ENCODE data around the gene CCDC9B.

The CCDC9B gene

DNA sequence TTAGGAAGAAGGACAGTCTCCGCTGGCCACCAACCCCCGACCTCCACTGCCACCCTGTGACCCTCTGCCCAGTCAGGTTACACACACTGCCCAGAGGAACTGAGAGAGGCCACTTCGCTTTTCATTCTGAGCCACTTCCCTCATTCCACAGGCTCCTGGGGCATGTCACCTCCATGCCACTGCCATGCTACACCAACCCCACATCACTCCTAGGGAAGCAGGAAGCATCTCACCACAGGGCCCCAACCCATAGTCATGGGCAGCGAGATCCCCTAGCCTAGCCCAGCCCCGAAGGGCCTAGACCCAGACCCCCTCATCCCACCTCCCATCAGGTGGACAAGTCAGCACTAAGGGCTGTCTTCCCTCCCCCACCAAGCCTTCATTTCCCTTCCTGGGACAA lies 34.4 kb downstream of the CCDC9B start:
- no peak for ATAC-seq
- TF ChIP-seq SNAI2 (CRISPR knock-in tag; IDR thresholded peaks at IDR 0.05), result no peak
- TF ChIP-seq RARB (CRISPR knock-in tag; IDR thresholded peaks at IDR 0.05), result no peak
- no peak for TF ChIP-seq CSDC2 (CRISPR knock-in tag; IDR thresholded peaks at IDR 0.05)
- TF ChIP-seq ISL1 (CRISPR knock-in tag; IDR thresholded peaks at IDR 0.05), result no peak
- TF ChIP-seq, protein P1, sequence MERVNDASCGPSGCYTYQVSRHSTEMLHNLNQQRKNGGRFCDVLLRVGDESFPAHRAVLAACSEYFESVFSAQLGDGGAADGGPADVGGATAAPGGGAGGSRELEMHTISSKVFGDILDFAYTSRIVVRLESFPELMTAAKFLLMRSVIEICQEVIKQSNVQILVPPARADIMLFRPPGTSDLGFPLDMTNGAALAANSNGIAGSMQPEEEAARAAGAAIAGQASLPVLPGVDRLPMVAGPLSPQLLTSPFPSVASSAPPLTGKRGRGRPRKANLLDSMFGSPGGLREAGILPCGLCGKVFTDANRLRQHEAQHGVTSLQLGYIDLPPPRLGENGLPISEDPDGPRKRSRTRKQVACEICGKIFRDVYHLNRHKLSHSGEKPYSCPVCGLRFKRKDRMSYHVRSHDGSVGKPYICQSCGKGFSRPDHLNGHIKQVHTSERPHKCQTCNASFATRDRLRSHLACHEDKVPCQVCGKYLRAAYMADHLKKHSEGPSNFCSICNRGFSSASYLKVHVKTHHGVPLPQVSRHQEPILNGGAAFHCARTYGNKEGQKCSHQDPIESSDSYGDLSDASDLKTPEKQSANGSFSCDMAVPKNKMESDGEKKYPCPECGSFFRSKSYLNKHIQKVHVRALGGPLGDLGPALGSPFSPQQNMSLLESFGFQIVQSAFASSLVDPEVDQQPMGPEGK (CRISPR knock-in tag; IDR thresholded peaks at IDR 0.05; ENCODE audit: borderline replicate concordance), result no peak
- no peak for TF ChIP-seq ESRRG (CRISPR knock-in tag; IDR thresholded peaks at IDR 0.05)
- no peak for TF ChIP-seq ZFP30 (CRISPR knock-in tag; IDR thresholded peaks at IDR 0.05)
- TF ChIP-seq ZNF70 (CRISPR knock-in tag; IDR thresholded peaks at IDR 0.05), result no peak
- no peak for TF ChIP-seq TCF4 (CRISPR knock-in tag; IDR thresholded peaks at IDR 0.05; ENCODE audit: borderline replicate concordance)
- TF ChIP-seq, protein P2, sequence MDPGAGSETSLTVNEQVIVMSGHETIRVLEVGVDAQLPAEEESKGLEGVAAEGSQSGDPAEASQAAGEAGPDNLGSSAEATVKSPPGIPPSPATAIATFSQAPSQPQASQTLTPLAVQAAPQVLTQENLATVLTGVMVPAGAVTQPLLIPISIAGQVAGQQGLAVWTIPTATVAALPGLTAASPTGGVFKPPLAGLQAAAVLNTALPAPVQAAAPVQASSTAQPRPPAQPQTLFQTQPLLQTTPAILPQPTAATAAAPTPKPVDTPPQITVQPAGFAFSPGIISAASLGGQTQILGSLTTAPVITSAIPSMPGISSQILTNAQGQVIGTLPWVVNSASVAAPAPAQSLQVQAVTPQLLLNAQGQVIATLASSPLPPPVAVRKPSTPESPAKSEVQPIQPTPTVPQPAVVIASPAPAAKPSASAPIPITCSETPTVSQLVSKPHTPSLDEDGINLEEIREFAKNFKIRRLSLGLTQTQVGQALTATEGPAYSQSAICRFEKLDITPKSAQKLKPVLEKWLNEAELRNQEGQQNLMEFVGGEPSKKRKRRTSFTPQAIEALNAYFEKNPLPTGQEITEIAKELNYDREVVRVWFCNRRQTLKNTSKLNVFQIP (CRISPR knock-in tag; IDR thresholded peaks at IDR 0.05; ENCODE audit: borderline replicate concordance, low read depth), result no peak
- no peak for TF ChIP-seq ARNTL (CRISPR knock-in tag; IDR thresholded peaks at IDR 0.05; ENCODE audit: borderline replicate concordance, low read depth)
- TF ChIP-seq, protein P3, sequence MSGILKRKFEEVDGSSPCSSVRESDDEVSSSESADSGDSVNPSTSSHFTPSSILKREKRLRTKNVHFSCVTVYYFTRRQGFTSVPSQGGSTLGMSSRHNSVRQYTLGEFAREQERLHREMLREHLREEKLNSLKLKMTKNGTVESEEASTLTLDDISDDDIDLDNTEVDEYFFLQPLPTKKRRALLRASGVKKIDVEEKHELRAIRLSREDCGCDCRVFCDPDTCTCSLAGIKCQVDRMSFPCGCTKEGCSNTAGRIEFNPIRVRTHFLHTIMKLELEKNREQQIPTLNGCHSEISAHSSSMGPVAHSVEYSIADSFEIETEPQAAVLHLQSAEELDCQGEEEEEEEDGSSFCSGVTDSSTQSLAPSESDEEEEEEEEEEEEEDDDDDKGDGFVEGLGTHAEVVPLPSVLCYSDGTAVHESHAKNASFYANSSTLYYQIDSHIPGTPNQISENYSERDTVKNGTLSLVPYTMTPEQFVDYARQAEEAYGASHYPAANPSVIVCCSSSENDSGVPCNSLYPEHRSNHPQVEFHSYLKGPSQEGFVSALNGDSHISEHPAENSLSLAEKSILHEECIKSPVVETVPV (CRISPR knock-in tag; IDR thresholded peaks at IDR 0.05), result no peak
- TF ChIP-seq PPARA (CRISPR knock-in tag; IDR thresholded peaks at IDR 0.05; ENCODE audit: borderline replicate concordance), result no peak
- no peak for TF ChIP-seq GLIS3 (CRISPR knock-in tag; IDR thresholded peaks at IDR 0.05)
- TF ChIP-seq ZFP3 (CRISPR knock-in tag; IDR thresholded peaks at IDR 0.05), result no peak
- TF ChIP-seq, protein P4, sequence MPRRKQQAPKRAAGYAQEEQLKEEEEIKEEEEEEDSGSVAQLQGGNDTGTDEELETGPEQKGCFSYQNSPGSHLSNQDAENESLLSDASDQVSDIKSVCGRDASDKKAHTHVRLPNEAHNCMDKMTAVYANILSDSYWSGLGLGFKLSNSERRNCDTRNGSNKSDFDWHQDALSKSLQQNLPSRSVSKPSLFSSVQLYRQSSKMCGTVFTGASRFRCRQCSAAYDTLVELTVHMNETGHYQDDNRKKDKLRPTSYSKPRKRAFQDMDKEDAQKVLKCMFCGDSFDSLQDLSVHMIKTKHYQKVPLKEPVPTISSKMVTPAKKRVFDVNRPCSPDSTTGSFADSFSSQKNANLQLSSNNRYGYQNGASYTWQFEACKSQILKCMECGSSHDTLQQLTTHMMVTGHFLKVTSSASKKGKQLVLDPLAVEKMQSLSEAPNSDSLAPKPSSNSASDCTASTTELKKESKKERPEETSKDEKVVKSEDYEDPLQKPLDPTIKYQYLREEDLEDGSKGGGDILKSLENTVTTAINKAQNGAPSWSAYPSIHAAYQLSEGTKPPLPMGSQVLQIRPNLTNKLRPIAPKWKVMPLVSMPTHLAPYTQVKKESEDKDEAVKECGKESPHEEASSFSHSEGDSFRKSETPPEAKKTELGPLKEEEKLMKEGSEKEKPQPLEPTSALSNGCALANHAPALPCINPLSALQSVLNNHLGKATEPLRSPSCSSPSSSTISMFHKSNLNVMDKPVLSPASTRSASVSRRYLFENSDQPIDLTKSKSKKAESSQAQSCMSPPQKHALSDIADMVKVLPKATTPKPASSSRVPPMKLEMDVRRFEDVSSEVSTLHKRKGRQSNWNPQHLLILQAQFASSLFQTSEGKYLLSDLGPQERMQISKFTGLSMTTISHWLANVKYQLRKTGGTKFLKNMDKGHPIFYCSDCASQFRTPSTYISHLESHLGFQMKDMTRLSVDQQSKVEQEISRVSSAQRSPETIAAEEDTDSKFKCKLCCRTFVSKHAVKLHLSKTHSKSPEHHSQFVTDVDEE (CRISPR knock-in tag; IDR thresholded peaks at IDR 0.05), result no peak

DNA sequence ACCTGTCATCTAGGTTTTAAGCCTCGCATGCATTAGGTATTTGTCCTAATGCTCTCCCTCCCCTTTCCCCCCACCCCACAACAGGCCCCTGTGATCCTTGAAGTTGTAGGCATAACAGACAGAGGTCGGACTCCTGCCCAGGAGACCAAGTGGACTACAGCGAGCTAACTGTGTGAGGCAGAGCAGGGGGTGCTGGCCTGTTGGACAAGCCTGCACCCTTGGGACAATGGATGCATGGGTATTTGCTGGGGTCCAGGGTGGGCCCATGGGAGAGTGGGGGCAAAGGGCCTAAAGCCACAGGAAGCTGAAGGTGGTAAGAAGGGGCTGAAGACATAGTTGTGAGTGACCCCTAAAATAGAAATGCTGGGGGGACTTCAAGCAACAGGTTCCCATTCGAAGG lies 35.5 kb downstream of the CCDC9B start:
- TF ChIP-seq SNAI2 (CRISPR knock-in tag; IDR thresholded peaks at IDR 0.05) (no peak), ZFP3 (CRISPR knock-in tag; IDR thresholded peaks at IDR 0.05) (no peak), ZNF8 (CRISPR knock-in tag; IDR thresholded peaks at IDR 0.05) (no peak)
- ATAC-seq, result no peak

DNA sequence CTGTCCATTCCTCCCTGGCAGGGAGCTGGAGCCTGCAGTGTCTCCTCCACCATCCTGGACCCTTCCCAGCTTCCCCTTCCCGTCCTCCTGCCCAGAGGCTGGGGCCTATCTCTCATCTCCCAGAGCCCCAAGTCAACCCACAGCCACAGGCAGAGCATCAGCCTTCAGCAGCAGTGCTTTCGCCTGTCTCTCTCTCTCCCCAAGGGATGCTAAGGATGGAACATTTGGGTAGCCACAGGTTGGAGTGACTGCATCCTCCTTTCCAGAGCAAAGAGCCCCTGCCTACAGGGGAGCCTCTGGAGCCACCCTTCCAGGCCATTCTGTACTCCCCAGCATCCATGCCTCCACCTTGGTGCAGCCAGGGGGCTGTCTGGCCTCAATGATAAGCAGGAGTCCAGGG lies 37.2 kb downstream of the CCDC9B start:
- no peak for TF ChIP-seq GLIS3 (CRISPR knock-in tag; IDR thresholded peaks at IDR 0.05)
- TF ChIP-seq, protein P2 (CRISPR knock-in tag; IDR thresholded peaks at IDR 0.05; ENCODE audit: borderline replicate concordance, low read depth), result no peak
- TF ChIP-seq SNAI2 (CRISPR knock-in tag; IDR thresholded peaks at IDR 0.05), result no peak
- no peak for TF ChIP-seq OSR1 (CRISPR knock-in tag; IDR thresholded peaks at IDR 0.05)
- TF ChIP-seq RARB (CRISPR knock-in tag; IDR thresholded peaks at IDR 0.05), result no peak
- TF ChIP-seq, protein P3 (CRISPR knock-in tag; IDR thresholded peaks at IDR 0.05), result no peak
- TF ChIP-seq TCF4 (CRISPR knock-in tag; IDR thresholded peaks at IDR 0.05; ENCODE audit: borderline replicate concordance), result no peak
- no peak for TF ChIP-seq ISL1 (CRISPR knock-in tag; IDR thresholded peaks at IDR 0.05)
- no peak for TF ChIP-seq BACH2 (CRISPR knock-in tag; IDR thresholded peaks at IDR 0.05; ENCODE audit: borderline replicate concordance)
- no peak for TF ChIP-seq ZFP3 (CRISPR knock-in tag; IDR thresholded peaks at IDR 0.05)
- TF ChIP-seq, protein P4 (CRISPR knock-in tag; IDR thresholded peaks at IDR 0.05), result no peak
- TF ChIP-seq, protein P5, sequence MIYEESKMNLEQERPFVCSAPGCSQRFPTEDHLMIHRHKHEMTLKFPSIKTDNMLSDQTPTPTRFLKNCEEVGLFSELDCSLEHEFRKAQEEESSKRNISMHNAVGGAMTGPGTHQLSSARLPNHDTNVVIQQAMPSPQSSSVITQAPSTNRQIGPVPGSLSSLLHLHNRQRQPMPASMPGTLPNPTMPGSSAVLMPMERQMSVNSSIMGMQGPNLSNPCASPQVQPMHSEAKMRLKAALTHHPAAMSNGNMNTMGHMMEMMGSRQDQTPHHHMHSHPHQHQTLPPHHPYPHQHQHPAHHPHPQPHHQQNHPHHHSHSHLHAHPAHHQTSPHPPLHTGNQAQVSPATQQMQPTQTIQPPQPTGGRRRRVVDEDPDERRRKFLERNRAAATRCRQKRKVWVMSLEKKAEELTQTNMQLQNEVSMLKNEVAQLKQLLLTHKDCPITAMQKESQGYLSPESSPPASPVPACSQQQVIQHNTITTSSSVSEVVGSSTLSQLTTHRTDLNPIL (CRISPR knock-in tag; IDR thresholded peaks at IDR 0.05; ENCODE audit: low read depth), result no peak
- TF ChIP-seq ZNF565 (CRISPR knock-in tag; conservative IDR thresholded peaks at IDR 0.05; ENCODE audit: low read depth), result no peak
- no peak for TF ChIP-seq ESRRG (CRISPR knock-in tag; IDR thresholded peaks at IDR 0.05)
- no peak for TF ChIP-seq TOX (CRISPR knock-in tag; IDR thresholded peaks at IDR 0.05; ENCODE audit: borderline replicate concordance)
- no peak for ATAC-seq

All from SK-N-SH treated with all-trans-retinoic acid at 6 μM for 48 hours (cell line).